Hematopoietic multipotent progenitor cell treated with erythropoietin and hydrocortisone succinate and interleukin-3 and kit ligand, for 15 days (in vitro differentiated cells): Measurements from ENCODE around the gene ATXN7L1.
"Not testable (repeated sequence)": the region's sequence is repeated elsewhere in the genome, so short reads cannot be mapped to it uniquely, and the experiment has no call there.

ENCODE experiments used
- DNase-seq: peaks from one replicate; pipeline ENCODE4 v3.0.0-alpha.2; 2015; ENCODE audit warnings: low spot score

Gene ATXN7L1

GRCh38 chr7:105892387-105892786, 16.0 kb upstream of the ATXN7L1 start:
- no peak for DNase-seq

- no peak for DNase-seq
Measured at GRCh38 chr7:105890290-105890997, 14.0 kb upstream of the ATXN7L1 start.

GRCh38 chr7:105887569-105888189, 11.3 kb upstream of the ATXN7L1 start:
- DNase-seq: no peak

GRCh38 chr7:105886776-105887175, 10.4 kb upstream of the ATXN7L1 start:
- DNase-seq: no peak

- no peak for DNase-seq
Measured at GRCh38 chr7:105885387-105886111, 9.2 kb upstream of the ATXN7L1 start.

GRCh38 chr7:105883179-105883578, 6.8 kb upstream of the ATXN7L1 start:
- DNase-seq: not testable (repeated sequence)

- no peak for DNase-seq
Measured at GRCh38 chr7:105881439-105881838, 5.0 kb upstream of the ATXN7L1 start.

GRCh38 chr7:105880571-105881330, 4.4 kb upstream of the ATXN7L1 start:
- no peak for DNase-seq

GRCh38 chr7:105879782-105880181, 3.4 kb upstream of the ATXN7L1 start:
- DNase-seq: no peak

GRCh38 chr7:105878746-105879605, 2.6 kb upstream of the ATXN7L1 start:
- no peak for DNase-seq

GRCh38 chr7:105877736-105878135, 1.3 kb upstream of the ATXN7L1 start:
- no peak for DNase-seq

GRCh38 chr7:105876964-105877601, 684 bp upstream of the ATXN7L1 start:
- no peak for DNase-seq

GRCh38 chr7:105875505-105875904, 894 bp downstream of the ATXN7L1 start:
- DNase-seq: no peak

GRCh38 chr7:105874055-105874454, 2.3 kb downstream of the ATXN7L1 start:
- DNase-seq: no peak

- no peak for DNase-seq
Measured at GRCh38 chr7:105872491-105872890, 3.9 kb downstream of the ATXN7L1 start.

- no peak for DNase-seq
Measured at GRCh38 chr7:105871142-105871541, 5.3 kb downstream of the ATXN7L1 start.

- DNase-seq: no peak
Measured at GRCh38 chr7:105866102-105866801, 10.1 kb downstream of the ATXN7L1 start.

- no peak for DNase-seq
Measured at GRCh38 chr7:105863876-105864275, 12.5 kb downstream of the ATXN7L1 start.

GRCh38 chr7:105862770-105863169, 13.6 kb downstream of the ATXN7L1 start:
- DNase-seq: no peak

GRCh38 chr7:105862276-105862675, 14.1 kb downstream of the ATXN7L1 start:
- DNase-seq: no peak
